HCT116 (cell line): ENCODE results near the gene STX16.

Experiments used
- EZH2 ChIP-seq: fragments of 200-600 bp; sonication (generic); IDR thresholded peaks from 2 replicates; pipeline ENCODE4 v1.6.1; 2017; ENCODE audit warnings: antibody characterized with exemption, mixed run types
- EZH2phosphoT487 ChIP-seq: fragments of 200-600 bp; IDR thresholded peaks from 2 replicates; pipeline ENCODE4 v1.6.1; 2018; ENCODE audit warnings: antibody characterized with exemption, borderline replicate concordance
- YY1 ChIP-seq: IDR thresholded peaks from 2 replicates; pipeline ENCODE4 v1.6.1; 2011; ENCODE audit warnings: low read length, low read depth, moderate library complexity, mild to moderate bottlenecking; ENCODE audit not compliant: insufficient replicate concordance; ENCODE audit errors: extremely low read depth
- TF ChIP-seq, protein P1 (sequence below), 3 experiments: fragments of 200-600 bp in 1 of 3; sonication (generic) in 1 of 3; IDR thresholded peaks in 2 of 3; conservative IDR thresholded peaks in 1 of 3; 2 replicates each; pipeline ENCODE4 v1.5.1; 2012 to 2017; ENCODE audit warnings: low read depth in 2 of 3, low read length in 2 of 3, antibody characterized with exemption in 1 of 3, borderline replicate concordance in 1 of 3, control low read depth in 1 of 3, mild to moderate bottlenecking in 1 of 3, mixed read lengths in 1 of 3, mixed run types in 1 of 3, moderate library complexity in 1 of 3; ENCODE audit not compliant: insufficient read depth in 1 of 3
- TF ChIP-seq, protein P2 (sequence below): IDR thresholded peaks from 2 replicates; pipeline ENCODE4 v1.6.1; 2012

DNA sequence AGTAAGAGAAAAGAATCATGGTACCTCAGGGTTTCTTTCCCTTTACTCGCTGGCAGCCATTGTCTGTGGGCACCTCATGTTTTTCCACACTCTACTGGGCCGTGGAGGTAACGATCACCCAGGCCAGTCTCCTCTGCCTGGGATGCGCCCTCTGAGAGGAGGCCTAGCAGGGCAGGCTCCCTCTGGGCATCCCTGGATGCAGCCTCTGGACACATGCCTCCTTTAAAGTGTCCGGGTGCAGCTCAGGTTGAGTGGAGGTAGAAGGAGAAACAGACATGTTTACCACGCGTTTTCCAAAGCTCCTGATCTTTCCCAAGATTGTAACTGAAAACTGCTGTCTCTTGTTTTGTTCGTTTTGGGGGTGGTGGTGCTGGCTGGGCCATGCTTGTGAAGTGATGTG, 27.7 kb downstream of the STX16 start:
- no peak for TF ChIP-seq EZH2phosphoT487
- TF ChIP-seq, protein P1, sequence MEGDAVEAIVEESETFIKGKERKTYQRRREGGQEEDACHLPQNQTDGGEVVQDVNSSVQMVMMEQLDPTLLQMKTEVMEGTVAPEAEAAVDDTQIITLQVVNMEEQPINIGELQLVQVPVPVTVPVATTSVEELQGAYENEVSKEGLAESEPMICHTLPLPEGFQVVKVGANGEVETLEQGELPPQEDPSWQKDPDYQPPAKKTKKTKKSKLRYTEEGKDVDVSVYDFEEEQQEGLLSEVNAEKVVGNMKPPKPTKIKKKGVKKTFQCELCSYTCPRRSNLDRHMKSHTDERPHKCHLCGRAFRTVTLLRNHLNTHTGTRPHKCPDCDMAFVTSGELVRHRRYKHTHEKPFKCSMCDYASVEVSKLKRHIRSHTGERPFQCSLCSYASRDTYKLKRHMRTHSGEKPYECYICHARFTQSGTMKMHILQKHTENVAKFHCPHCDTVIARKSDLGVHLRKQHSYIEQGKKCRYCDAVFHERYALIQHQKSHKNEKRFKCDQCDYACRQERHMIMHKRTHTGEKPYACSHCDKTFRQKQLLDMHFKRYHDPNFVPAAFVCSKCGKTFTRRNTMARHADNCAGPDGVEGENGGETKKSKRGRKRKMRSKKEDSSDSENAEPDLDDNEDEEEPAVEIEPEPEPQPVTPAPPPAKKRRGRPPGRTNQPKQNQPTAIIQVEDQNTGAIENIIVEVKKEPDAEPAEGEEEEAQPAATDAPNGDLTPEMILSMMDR (IDR thresholded peaks at IDR 0.05 in 2 of 3, conservative IDR thresholded peaks at IDR 0.05 in 1 of 3; ENCODE audit: borderline replicate concordance in 1 of 3, insufficient read depth in 1 of 3, low read depth in 2 of 3, low read length in 2 of 3), result no peak
- no peak for TF ChIP-seq YY1
- TF ChIP-seq, protein P2, sequence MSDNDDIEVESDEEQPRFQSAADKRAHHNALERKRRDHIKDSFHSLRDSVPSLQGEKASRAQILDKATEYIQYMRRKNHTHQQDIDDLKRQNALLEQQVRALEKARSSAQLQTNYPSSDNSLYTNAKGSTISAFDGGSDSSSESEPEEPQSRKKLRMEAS, result no peak
- TF ChIP-seq EZH2, result no peak
